ENCODE results near the gene ATP9B.

Gene ATP9B

GRCh38 chr18:79199691-79200374 lies 130.6 kb downstream of the ATP9B start:
- no peak for DNase-seq (ENCODE audit: low spot score)

- peak; percentile 8 for DNase-seq (ENCODE audit: low spot score)
Measured at GRCh38 chr18:79200546-79201268, 131.5 kb downstream of the ATP9B start.

- DNase-seq (ENCODE audit: low spot score), result no peak
Measured at GRCh38 chr18:79203017-79203605, 133.9 kb downstream of the ATP9B start.

GRCh38 chr18:79204889-79205807 lies 136.0 kb downstream of the ATP9B start:
- no peak for DNase-seq (ENCODE audit: low spot score)

GRCh38 chr18:79206444-79206843 lies 137.2 kb downstream of the ATP9B start:
- DNase-seq (ENCODE audit: low spot score), result no peak

- DNase-seq (ENCODE audit: low spot score), result no peak
Measured at GRCh38 chr18:79208906-79209305, 139.7 kb downstream of the ATP9B start.

GRCh38 chr18:79210002-79210910 lies 141.1 kb downstream of the ATP9B start:
- no peak for DNase-seq (ENCODE audit: low spot score)

- no peak for DNase-seq (ENCODE audit: low spot score)
Measured at GRCh38 chr18:79211844-79212243, 142.7 kb downstream of the ATP9B start.

GRCh38 chr18:79214056-79214455 lies 144.9 kb downstream of the ATP9B start:
- no peak for DNase-seq (ENCODE audit: low spot score)

GRCh38 chr18:79216176-79216575 lies 147.0 kb downstream of the ATP9B start:
- no peak for DNase-seq (ENCODE audit: low spot score)

- DNase-seq (ENCODE audit: low spot score), result no peak
Measured at GRCh38 chr18:79217979-79218604, 148.9 kb downstream of the ATP9B start.

GRCh38 chr18:79218605-79219190 lies 149.5 kb downstream of the ATP9B start:
- DNase-seq (ENCODE audit: low spot score), result no peak

- no peak for DNase-seq (ENCODE audit: low spot score)
Measured at GRCh38 chr18:79221136-79221535, 151.9 kb downstream of the ATP9B start.

- no peak for DNase-seq (ENCODE audit: low spot score)
Measured at GRCh38 chr18:79222790-79223189, 153.6 kb downstream of the ATP9B start.

- no peak for DNase-seq (ENCODE audit: low spot score)
Measured at GRCh38 chr18:79223431-79223830, 154.2 kb downstream of the ATP9B start.

GRCh38 chr18:79224381-79224780 lies 155.2 kb downstream of the ATP9B start:
- DNase-seq (ENCODE audit: low spot score), result no peak

- no peak for DNase-seq (ENCODE audit: low spot score)
Measured at GRCh38 chr18:79227621-79228020, 158.4 kb downstream of the ATP9B start.

- DNase-seq (ENCODE audit: low spot score), result no peak
Measured at GRCh38 chr18:79229431-79229830, 160.2 kb downstream of the ATP9B start.

- no peak for DNase-seq (ENCODE audit: low spot score)
Measured at GRCh38 chr18:79234438-79234837, 165.2 kb downstream of the ATP9B start.

GRCh38 chr18:79239631-79240030 lies 170.4 kb downstream of the ATP9B start:
- no peak for DNase-seq (ENCODE audit: low spot score)
